HG02938 (cell line): ENCODE data around the gene UBE4B.
A peak's percentile ranks its signal among the peaks of the same experiment; 100 is the strongest.
"Not testable (repeated sequence)": the region's sequence is repeated elsewhere in the genome, so short reads cannot be mapped to it uniquely, and the experiment has no call there.

Source experiments
- ATAC-seq: cut with Tn5 transposase; IDR thresholded peaks from one replicate; pipeline ENCODE4 v1.9.1; 2021; ENCODE audit warnings: mild to moderate bottlenecking, moderate library complexity; ENCODE audit not compliant: unreplicated experiment

The UBE4B gene

GRCh38 chr1:10207810-10208209 is 175.1 kb downstream of the UBE4B start:
- ATAC-seq: no peak

GRCh38 chr1:10208537-10208936 is 175.8 kb downstream of the UBE4B start:
- ATAC-seq: no peak

- ATAC-seq: no peak
Observed at GRCh38 chr1:10209590-10209904, 176.8 kb downstream of the UBE4B start.

- peak; percentile 94 for ATAC-seq
Observed at GRCh38 chr1:10209905-10210810, 177.4 kb downstream of the UBE4B start, which contains the start of gene KIF1B. TSS of gene KIF1B (plus strand) at chr1:10210570. CDS start at chr1:10232329, 21,759 bp downstream.

GRCh38 chr1:10210841-10211804 is 178.4 kb downstream of the UBE4B start:
- peak; percentile 5 for ATAC-seq

GRCh38 chr1:10211805-10212410 is 179.2 kb downstream of the UBE4B start:
- ATAC-seq: no peak

GRCh38 chr1:10212476-10212875 is 179.7 kb downstream of the UBE4B start:
- no peak for ATAC-seq

GRCh38 chr1:10213186-10213705 is 180.5 kb downstream of the UBE4B start:
- ATAC-seq: no peak

- no peak for ATAC-seq
Observed at GRCh38 chr1:10216090-10216749, 183.5 kb downstream of the UBE4B start.

- no peak for ATAC-seq
Observed at GRCh38 chr1:10217748-10218441, 185.1 kb downstream of the UBE4B start.

GRCh38 chr1:10220200-10220599 is 187.4 kb downstream of the UBE4B start:
- no peak for ATAC-seq

GRCh38 chr1:10220657-10221056 is 187.9 kb downstream of the UBE4B start:
- ATAC-seq: not testable (repeated sequence)

GRCh38 chr1:10225573-10225972 is 192.8 kb downstream of the UBE4B start:
- no peak for ATAC-seq

GRCh38 chr1:10228528-10228927 is 195.8 kb downstream of the UBE4B start:
- no peak for ATAC-seq

- no peak for ATAC-seq
Observed at GRCh38 chr1:10229903-10230302, 197.1 kb downstream of the UBE4B start.
